HFF-Myc (cell line): ENCODE results near the gene DCBLD2.

Experiments used
- DNase-seq: peaks from one replicate; pipeline ENCODE4 v3.0.0-alpha.2; 2011; ENCODE audit warnings: low read depth; ENCODE audit errors: extremely low read depth
- H3K4me3 ChIP-seq: replicated peaks from 2 replicates; pipeline ENCODE4 v1.5.1; 2011; ENCODE audit warnings: low read depth, mild to moderate bottlenecking, control low read depth, low read length
- TF ChIP-seq, protein P1 (sequence below): IDR thresholded peaks from 2 replicates; pipeline ENCODE4 v1.5.1; 2012; ENCODE audit warnings: mild to moderate bottlenecking, low read depth, low read length, control low read depth; ENCODE audit errors: missing control alignments

DCBLD2 gene

DNA sequence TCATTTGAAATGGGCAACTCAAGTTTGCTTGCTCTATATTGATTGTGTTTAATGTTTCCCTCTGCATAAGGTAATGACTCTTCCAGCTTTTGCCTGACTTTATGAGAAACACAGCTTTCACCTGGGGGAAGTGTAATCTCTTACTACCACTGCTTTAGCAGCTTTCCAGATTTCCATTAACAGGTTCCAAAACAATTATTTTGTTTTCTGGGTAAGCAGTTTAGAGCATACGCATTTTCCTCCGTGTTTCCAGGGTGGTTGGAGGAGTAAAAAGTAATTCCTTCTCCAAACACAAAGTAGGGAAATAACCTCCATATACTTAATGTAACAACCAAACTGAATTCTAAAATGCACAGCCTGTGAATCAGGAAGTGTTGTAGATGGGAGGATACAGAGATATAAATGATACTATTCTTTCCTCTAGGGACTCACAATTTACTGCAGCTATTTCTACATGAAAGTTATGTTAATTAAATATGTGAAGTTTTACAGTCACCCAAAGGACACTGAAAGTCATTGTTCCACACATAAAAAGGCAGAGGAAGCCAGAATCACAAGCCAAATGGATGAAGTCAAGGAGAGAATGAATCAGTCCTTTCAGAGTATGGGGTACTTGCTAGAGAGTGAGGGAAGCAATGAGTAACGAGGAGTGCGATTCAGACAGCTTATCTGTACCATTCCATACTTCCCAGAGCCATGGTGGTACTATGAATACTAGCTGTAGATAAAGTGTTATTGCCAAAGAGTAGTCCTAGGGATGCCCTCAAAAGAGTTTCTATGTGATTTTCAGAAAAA is 121.8 kb downstream of the DCBLD2 start:
- TF ChIP-seq, protein P1, sequence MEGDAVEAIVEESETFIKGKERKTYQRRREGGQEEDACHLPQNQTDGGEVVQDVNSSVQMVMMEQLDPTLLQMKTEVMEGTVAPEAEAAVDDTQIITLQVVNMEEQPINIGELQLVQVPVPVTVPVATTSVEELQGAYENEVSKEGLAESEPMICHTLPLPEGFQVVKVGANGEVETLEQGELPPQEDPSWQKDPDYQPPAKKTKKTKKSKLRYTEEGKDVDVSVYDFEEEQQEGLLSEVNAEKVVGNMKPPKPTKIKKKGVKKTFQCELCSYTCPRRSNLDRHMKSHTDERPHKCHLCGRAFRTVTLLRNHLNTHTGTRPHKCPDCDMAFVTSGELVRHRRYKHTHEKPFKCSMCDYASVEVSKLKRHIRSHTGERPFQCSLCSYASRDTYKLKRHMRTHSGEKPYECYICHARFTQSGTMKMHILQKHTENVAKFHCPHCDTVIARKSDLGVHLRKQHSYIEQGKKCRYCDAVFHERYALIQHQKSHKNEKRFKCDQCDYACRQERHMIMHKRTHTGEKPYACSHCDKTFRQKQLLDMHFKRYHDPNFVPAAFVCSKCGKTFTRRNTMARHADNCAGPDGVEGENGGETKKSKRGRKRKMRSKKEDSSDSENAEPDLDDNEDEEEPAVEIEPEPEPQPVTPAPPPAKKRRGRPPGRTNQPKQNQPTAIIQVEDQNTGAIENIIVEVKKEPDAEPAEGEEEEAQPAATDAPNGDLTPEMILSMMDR, result no peak

DNA sequence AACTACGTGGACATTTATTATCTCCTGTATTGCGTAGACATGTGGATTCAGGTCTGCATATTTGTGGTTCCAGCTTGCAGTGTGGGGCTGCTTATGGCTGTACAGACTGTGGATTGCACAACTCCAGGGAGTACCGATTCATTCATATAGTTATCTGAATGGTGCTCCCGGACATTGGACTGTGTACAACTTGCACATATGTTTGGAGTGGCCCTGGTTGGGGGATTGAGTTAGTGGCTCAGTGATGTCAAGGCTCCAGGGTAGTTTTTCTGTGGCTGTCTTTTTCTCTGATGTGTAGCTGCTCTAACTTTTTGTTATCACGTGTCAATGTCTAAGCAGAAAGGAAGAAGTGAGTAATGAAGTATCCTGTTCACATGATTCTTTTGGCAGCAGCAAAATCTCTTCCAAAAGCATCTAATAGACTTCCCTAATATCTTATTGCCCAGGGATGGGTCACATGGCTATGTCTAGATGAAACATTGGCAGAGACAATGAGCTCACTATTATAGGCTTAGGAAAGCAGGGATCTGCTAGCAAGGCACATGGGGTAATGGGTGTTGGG is 122.6 kb downstream of the DCBLD2 start:
- TF ChIP-seq, protein P1, result no peak
- peak; percentile 26 for DNase-seq
- H3K4me3 ChIP-seq, result no peak overlapping the region

More for the DNA sequence above, 121.8 kb downstream of the DCBLD2 start:
- no peak overlapping the region for H3K4me3 ChIP-seq
- no peak for DNase-seq

DNA sequence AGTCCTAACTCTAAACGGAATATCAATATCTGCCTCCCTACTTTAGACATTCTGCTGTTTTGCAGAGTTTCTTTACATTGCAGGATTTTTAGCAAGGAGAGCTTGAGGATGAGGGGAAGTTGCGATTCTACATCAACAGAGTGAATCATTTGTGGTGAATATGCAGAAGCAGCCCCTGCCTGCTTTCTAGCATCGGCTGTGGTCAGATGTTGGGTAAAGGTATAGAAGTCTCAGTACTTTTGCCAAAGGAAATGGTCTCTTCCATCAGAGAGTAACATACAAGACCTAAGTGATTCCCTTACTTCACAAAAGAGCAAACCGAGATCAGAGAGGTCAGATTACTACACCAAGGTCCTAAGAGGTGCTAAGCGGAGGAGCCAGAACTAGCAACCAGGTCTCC is 123.1 kb downstream of the DCBLD2 start:
- DNase-seq, result no peak
- TF ChIP-seq, protein P1, result no peak
- H3K4me3 ChIP-seq, result no peak overlapping the region

DNA sequence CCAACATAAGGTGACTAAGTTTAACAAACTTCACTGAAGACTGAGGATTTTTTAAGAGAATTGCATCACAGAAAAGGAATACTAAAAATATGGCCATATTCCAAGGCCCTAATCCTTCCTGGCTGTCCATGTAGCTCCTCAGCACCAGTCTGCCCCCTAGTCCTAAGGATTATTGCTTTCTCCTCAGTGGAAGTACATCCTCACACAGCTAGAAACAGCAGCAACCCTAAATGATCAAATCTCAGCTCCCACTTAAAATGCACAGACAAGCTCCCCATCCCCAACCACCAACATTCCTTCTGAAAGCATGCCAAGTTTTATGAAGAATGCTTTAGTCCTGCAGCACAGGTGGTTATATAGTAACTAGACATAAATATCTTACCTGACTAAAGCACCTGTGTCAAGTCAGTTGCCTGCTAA is 123.7 kb downstream of the DCBLD2 start:
- peak; percentile 7 for DNase-seq
- TF ChIP-seq, protein P1, result no peak
- no peak overlapping the region for H3K4me3 ChIP-seq

DNA sequence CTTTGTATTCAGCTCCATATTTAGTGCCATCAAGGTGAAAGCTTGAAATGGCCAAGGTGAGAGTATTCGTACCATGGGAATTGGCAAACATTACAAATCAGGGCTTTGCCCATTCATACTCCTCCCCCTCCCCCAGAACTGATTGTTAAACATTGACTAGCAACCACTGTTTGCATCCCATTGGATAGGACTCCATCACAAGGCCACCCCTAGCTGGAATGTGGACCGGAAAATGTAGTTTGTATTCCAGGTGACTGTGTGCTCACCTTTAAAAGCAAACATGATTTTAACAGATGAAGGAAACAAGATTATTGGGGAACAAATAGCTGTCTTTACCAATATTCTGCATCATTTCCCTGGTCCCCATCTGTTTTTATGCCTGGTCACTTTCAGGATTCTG is 124.2 kb downstream of the DCBLD2 start:
- DNase-seq, result no peak
- no peak overlapping the region for H3K4me3 ChIP-seq
- TF ChIP-seq, protein P1, result no peak

DNA sequence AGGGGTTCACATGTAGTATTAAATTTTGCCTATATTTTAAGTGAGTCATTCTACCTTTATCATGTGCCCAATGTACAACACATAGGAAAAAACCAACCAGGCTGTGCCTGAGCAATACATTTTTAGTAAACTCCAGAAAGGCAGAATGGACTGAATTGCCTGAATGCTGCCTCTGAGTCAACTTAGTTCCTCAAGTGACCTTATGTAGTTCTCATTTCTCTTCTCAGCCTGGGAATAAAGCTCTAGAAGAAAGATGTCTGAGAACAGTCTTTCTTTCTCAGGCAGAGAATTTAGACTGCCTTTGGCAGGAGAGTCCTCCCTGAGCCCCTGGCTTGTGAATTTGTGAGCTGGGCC is 125.4 kb downstream of the DCBLD2 start:
- DNase-seq, result no peak
- no peak overlapping the region for H3K4me3 ChIP-seq
- TF ChIP-seq, protein P1, result no peak
